GM21723 (cell line): ENCODE data around the gene JMJD4.
"Not testable (repeated sequence)": the region's sequence is repeated elsewhere in the genome, so short reads cannot be mapped to it uniquely, and the experiment has no call there.

ENCODE experiments used
- ATAC-seq: cut with Tn5 transposase; IDR thresholded peaks from one replicate; pipeline ENCODE4 v1.9.1; 2021; ENCODE audit warnings: mild to moderate bottlenecking, moderate library complexity; ENCODE audit not compliant: unreplicated experiment

The JMJD4 gene

GRCh38 chr1:227707846-227708245 is 27.3 kb downstream of the JMJD4 start:
- ATAC-seq: no peak

DNA sequence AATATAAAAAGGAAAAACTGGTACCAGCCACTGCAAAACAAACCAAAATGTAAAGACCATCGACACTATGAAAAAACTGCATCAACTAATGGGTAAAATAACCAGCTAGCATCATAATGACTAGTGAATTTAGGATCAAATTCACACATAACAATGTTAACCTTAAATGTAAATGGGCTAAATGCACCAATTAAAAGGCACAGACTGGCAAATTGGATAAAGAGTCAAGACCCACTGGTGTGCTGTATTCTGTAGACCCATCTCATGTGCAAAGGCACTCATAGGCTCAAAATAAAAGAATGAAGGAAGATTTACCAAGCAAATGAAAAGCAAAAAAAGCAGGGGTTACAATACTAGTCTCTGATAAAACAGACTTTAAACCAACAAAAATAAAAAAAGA is 33.5 kb downstream of the JMJD4 start:
- ATAC-seq: not testable (repeated sequence)

DNA sequence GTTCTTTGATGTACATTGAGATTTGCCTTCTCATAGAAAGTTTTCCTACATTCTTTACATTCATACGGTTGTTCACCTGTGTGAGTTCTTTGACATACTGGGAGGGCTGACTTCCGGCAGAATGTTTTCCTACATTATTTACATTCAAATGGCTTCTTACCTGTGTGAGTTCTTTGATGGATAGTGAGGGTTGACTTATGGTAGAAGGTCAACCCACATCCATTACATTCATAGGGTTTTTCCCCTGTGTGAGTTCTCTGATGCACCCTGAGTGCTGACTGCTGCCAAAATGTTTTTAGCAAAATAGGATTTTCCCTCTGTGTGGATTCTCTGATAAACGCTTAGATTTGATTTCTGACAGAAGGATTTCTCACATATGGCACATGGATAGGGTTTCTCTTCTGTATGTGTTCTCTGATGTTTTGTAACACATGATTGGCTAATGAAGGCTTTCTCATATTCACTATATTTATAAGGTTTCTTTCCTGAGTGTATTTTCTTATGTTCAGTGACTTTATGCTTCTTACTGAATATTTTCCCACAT is 37.7 kb downstream of the JMJD4 start:
- ATAC-seq: no peak

DNA sequence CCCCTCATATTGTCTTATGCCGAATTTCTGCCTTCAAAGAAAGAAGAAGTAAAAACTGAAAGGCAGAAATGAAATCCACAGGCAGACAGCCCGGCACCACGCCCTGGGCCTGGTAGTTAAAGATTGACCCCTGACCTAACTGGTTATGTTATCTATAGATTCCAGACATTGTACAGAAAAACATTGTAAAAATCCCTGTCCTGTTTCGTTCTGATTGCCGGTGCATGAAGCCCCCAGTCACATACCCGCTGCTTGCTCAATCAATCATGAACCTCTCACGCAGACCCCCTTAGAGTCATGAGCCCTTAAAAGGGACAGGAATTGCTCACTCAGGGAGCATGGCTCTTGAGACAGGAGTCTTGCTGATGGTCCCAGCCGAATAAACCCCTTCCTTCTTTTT is 49.3 kb downstream of the JMJD4 start:
- ATAC-seq: no peak
